MCF 10A (cell line): ENCODE measurements around the gene GALNT13. TPM values are rescaled to one million over a fixed set of nuclear protein-coding genes. Genes with fewer than 3 reads are reported as not detected.

Experiments used
- BruUV-seq: library from RNA; stranded (reverse); fragments of 400-500 nt; replicated peaks from 2 replicates; lab custom pipeline; 2021; lab: Mats Ljungman, UMichigan
- CTCF ChIA-PET: fragments of 300-600 bp; sonication (Branson Sonifier 250); formaldehyde crosslinking; extraction: SDS; loops from one replicate; lab custom pipeline; 2021; ENCODE audit warnings: antibody characterized with exemption, inconsistent platforms; lab: Yijun Ruan, JAX
- POLR2A ChIA-PET: fragments of 300-600, 350-650 bp; sonication (Branson Sonifier 250); formaldehyde crosslinking; extraction: SDS; loops from one replicate; lab custom pipeline; 2020; ENCODE audit warnings: antibody characterized with exemption, inconsistent platforms; lab: Yijun Ruan, JAX
- DNase-seq: peaks from one replicate; pipeline ENCODE4 v3.0.0-alpha.2; 2018; ENCODE audit not compliant: unreplicated experiment
- H3K27ac Mint-ChIP-seq: one replicate; pipeline ENCODE4 v1.8.0; 2022; ENCODE audit warnings: mild to moderate bottlenecking, low read depth, mixed read lengths; ENCODE audit not compliant: unreplicated experiment
- H3K27me3 Mint-ChIP-seq: one replicate; pipeline ENCODE4 v1.8.0; 2022; ENCODE audit warnings: mixed read lengths; ENCODE audit not compliant: insufficient read depth, unreplicated experiment
- H3K36me3 Mint-ChIP-seq: one replicate; pipeline ENCODE4 v1.8.0; 2022; ENCODE audit warnings: mild to moderate bottlenecking, moderate library complexity, mixed read lengths; ENCODE audit not compliant: insufficient read depth, unreplicated experiment
- H3K4me1 Mint-ChIP-seq: one replicate; pipeline ENCODE4 v1.8.0; 2022; ENCODE audit warnings: mixed read lengths; ENCODE audit not compliant: insufficient read depth, unreplicated experiment
- H3K4me3 Mint-ChIP-seq: one replicate; pipeline ENCODE4 v1.8.0; 2022; ENCODE audit warnings: mild to moderate bottlenecking, moderate library complexity, mixed read lengths; ENCODE audit not compliant: unreplicated experiment
- H3K9me3 Mint-ChIP-seq: one replicate; pipeline ENCODE4 v1.8.0; 2022; ENCODE audit warnings: mixed read lengths; ENCODE audit not compliant: unreplicated experiment
- intact Hi-C: fragments of 100-400 bp; cut with micrococcal nuclease; formaldehyde crosslinking; loops from 2 replicates; pipeline ENCODE4 v1.14.1; 2022
- total RNA-seq: library from RNA; stranded (reverse); gene quantifications from 2 replicates; pipeline ENCODE4 v1.2.3, GENCODE V29; 2022
- TF ChIP-seq, protein P1 (sequence below): fragments of 200-600 bp; IDR thresholded peaks from one replicate; pipeline ENCODE4 v1.8.0; 2022; ENCODE audit warnings: antibody characterized with exemption, mild to moderate bottlenecking; ENCODE audit not compliant: unreplicated experiment

Gene GALNT13
- total RNA-seq, 1 experiment from 2014 or later, result 0.54 TPM

DNA sequence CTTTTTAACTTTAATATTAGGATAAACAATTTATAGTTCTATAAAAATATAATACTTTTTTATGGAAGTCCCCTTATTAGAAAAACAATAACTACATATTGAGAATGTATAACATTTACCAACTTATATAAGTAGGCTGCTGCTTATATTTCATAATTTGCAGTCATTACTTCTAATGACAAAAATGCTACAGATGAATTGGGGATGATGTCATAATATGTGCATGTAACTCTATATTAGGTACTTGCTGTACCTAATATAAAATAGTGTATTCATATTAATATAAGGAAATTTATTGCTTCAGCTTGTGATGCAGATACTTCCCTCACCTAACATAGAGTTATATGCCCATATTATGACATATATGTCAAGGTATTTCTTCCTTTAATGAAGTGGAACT lies 100.7 kb downstream of the GALNT13 start:
- BruUV-seq, result no TSS peak
- Mint-ChIP-seq H3K4me1 (no peaks in the 10 kb centered on the region), H3K36me3 (no peaks in the 10 kb centered on the region), H3K27me3 (no peaks in the 10 kb centered on the region), H3K9me3 (no peaks in the 10 kb centered on the region), H3K27ac (no peak overlapping the region), H3K4me3 (no peak overlapping the region)
- TF ChIP-seq, protein P1, sequence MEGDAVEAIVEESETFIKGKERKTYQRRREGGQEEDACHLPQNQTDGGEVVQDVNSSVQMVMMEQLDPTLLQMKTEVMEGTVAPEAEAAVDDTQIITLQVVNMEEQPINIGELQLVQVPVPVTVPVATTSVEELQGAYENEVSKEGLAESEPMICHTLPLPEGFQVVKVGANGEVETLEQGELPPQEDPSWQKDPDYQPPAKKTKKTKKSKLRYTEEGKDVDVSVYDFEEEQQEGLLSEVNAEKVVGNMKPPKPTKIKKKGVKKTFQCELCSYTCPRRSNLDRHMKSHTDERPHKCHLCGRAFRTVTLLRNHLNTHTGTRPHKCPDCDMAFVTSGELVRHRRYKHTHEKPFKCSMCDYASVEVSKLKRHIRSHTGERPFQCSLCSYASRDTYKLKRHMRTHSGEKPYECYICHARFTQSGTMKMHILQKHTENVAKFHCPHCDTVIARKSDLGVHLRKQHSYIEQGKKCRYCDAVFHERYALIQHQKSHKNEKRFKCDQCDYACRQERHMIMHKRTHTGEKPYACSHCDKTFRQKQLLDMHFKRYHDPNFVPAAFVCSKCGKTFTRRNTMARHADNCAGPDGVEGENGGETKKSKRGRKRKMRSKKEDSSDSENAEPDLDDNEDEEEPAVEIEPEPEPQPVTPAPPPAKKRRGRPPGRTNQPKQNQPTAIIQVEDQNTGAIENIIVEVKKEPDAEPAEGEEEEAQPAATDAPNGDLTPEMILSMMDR, result no peak
- ChIA-PET CTCF (no interaction called here), POLR2A (no interaction called here)
- intact Hi-C loops, result no loop called here
- DNase-seq, result no peak

- ChIA-PET CTCF (no interaction called here), POLR2A (no interaction called here)
- peak; percentile 52 for DNase-seq
- Mint-ChIP-seq H3K27ac (peak overlapping the region; percentile 10), H3K4me3 (no peak overlapping the region), H3K4me1 (peaks cover 12% of the 10 kb centered on the region), H3K36me3 (no peaks in the 10 kb centered on the region), H3K9me3 (no peaks in the 10 kb centered on the region), H3K27me3 (no peaks in the 10 kb centered on the region)
- intact Hi-C loops, result no loop called here
- no TSS peak for BruUV-seq
- TF ChIP-seq, protein P1, result no peak
Observed at GRCh38 chr2:153986488-153987229, 114.9 kb downstream of the GALNT13 start.

DNA sequence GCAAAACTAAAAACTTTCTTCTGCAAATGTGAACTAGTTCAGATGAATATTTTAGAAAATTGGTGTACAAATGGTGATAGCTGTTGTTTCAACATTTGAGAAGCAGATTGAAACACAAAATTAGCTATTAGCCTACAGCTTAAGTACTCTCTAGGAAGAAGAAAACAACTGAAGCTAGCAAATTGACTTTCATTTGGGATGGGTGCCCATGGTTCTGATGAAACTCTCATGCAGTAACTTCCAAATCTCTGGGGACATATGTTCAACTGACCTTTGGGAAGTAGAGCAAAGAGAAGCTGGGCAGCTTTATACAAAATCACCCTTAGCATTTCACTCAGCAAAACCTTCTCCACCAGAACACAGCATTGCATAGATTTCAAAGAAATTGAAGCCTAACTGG lies 119.0 kb downstream of the GALNT13 start:
- H3K4me3 Mint-ChIP-seq, result no peak overlapping the region
- no peaks in the 10 kb centered on the region for H3K27me3 Mint-ChIP-seq
- H3K27ac Mint-ChIP-seq, result no peak overlapping the region
- intact Hi-C loops, result no loop called here
- no peak for DNase-seq
- BruUV-seq, result no TSS peak
- no peaks in the 10 kb centered on the region for H3K9me3 Mint-ChIP-seq
- no peaks in the 10 kb centered on the region for H3K36me3 Mint-ChIP-seq
- TF ChIP-seq, protein P1, result no peak
- peaks cover 12% of the 10 kb centered on the region for H3K4me1 Mint-ChIP-seq
- ChIA-PET CTCF (no interaction called here), POLR2A (no interaction called here)

DNA sequence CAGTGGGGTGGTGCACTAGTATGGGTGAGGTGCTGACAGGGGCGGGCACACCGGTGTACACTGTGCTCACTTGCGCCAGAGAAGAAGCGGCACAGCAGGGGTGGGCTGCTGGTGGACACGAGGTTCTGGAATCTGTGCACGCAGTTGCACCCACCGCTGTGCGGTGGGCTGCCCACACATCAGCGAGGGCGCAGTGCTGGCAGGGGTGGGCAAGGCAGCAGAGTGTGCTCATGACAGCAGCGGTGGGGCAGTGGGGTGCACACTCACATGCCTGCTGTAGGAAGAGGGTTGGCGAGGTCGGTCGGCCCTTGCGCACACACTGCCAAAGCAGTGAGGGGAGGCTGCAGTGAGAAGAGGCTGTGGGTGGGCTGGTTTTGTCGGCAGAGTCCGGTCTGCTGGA lies 141.8 kb downstream of the GALNT13 start:
- Mint-ChIP-seq H3K9me3 (peaks cover 3% of the 10 kb centered on the region), H3K4me1 (no peaks in the 10 kb centered on the region), H3K27ac (no peak overlapping the region), H3K36me3 (no peaks in the 10 kb centered on the region), H3K4me3 (no peak overlapping the region), H3K27me3 (no peaks in the 10 kb centered on the region)
- ChIA-PET CTCF (interaction anchor here (0.9 kb wide), 1 partner anchor 12 kb away, joined by 3 read pairs; no protein-coding TSS in a partner anchor), POLR2A (no interaction called here)
- no peak for DNase-seq
- BruUV-seq, result no TSS peak
- TF ChIP-seq, protein P1, result no peak
- intact Hi-C loops, result no loop called here
